ENCODE results near the gene OTOS. TPM values are rescaled to one million over a fixed set of nuclear protein-coding genes. Genes with fewer than 3 reads are reported as not detected.
A peak's percentile ranks its signal among the peaks of the same experiment; 100 is the strongest.

Gene OTOS
- total RNA-seq, 2 donors from 2014 or later: not detected

GRCh38 chr2:240155745-240156390 lies 15.4 kb upstream of the OTOS start:
- DNase-seq: no peak
- intact Hi-C loops (cut with DNase I): no loop called here
- no peak for ATAC-seq

- no peak for DNase-seq
- no peak for ATAC-seq
- intact Hi-C loops (cut with DNase I): no loop called here
Observed at GRCh38 chr2:240155048-240155744, 14.7 kb upstream of the OTOS start.

GRCh38 chr2:240154606-240155005 lies 14.1 kb upstream of the OTOS start:
- ATAC-seq (no peak), DNase-seq (no peak)
- intact Hi-C loops (cut with DNase I): no loop called here

- DNase-seq: no peak
- no peak for ATAC-seq
- intact Hi-C loops (cut with DNase I): no loop called here
Observed at GRCh38 chr2:240153418-240153817, 13.0 kb upstream of the OTOS start.

GRCh38 chr2:240151477-240152031 lies 11.1 kb upstream of the OTOS start:
- intact Hi-C loops (cut with DNase I): no loop called here
- peak; percentile 30 for ATAC-seq
- DNase-seq: peak; percentile 15

GRCh38 chr2:240149943-240150784 lies 9.7 kb upstream of the OTOS start:
- intact Hi-C loops (cut with DNase I): no loop called here
- ATAC-seq (peak; percentile 27 to 55), DNase-seq (no peak)

GRCh38 chr2:240147911-240148587 lies 7.6 kb upstream of the OTOS start:
- intact Hi-C loops (cut with DNase I): no loop called here
- DNase-seq (no peak), ATAC-seq (no peak)

- no peak for ATAC-seq
- intact Hi-C loops (cut with DNase I): no loop called here
- no peak for DNase-seq
Observed at GRCh38 chr2:240147382-240147781, 6.9 kb upstream of the OTOS start.

GRCh38 chr2:240146627-240147278 lies 6.3 kb upstream of the OTOS start:
- ATAC-seq (no peak), DNase-seq (no peak)
- intact Hi-C loops (cut with DNase I): no loop called here

GRCh38 chr2:240146141-240146561 lies 5.7 kb upstream of the OTOS start:
- DNase-seq: no peak
- ATAC-seq: no peak
- intact Hi-C loops (cut with DNase I): no loop called here

- intact Hi-C loops (cut with DNase I): no loop called here
- no peak for ATAC-seq
- no peak for DNase-seq
Observed at GRCh38 chr2:240145461-240145860, 5.0 kb upstream of the OTOS start.

- ATAC-seq (no peak), DNase-seq (no peak)
- intact Hi-C loops (cut with DNase I): loop anchor here in 1 of 2 donors (5.0 kb wide), 1 partner anchor 87 kb away; no protein-coding TSS in a partner anchor
Observed at GRCh38 chr2:240144649-240145261, 4.3 kb upstream of the OTOS start.

- peak; percentile 85 to 90 for ATAC-seq
- peak; percentile 73 for DNase-seq
- intact Hi-C loops (cut with DNase I): loop anchor here (2.0 to 5.0 kb wide), 2 partner anchors 83 to 87 kb away; no protein-coding TSS in a partner anchor
Observed at GRCh38 chr2:240143801-240144648, 3.6 kb upstream of the OTOS start.

GRCh38 chr2:240143276-240143675 lies 2.8 kb upstream of the OTOS start:
- intact Hi-C loops (cut with DNase I): loop anchor here (2.0 to 5.0 kb wide), 2 partner anchors 82 to 86 kb away; no protein-coding TSS in a partner anchor
- no peak for ATAC-seq
- peak; percentile 7 for DNase-seq

GRCh38 chr2:240142859-240143258 lies 2.4 kb upstream of the OTOS start:
- DNase-seq: peak; percentile 11
- no peak for ATAC-seq
- intact Hi-C loops (cut with DNase I): loop anchor here (2.0 to 5.0 kb wide), 2 partner anchors 82 to 86 kb away; no protein-coding TSS in a partner anchor

GRCh38 chr2:240142256-240142775 lies 1.9 kb upstream of the OTOS start:
- peak; percentile 15 for DNase-seq
- intact Hi-C loops (cut with DNase I): loop anchor here (2.0 to 5.0 kb wide), 2 partner anchors 82 to 85 kb away; no protein-coding TSS in a partner anchor
- no peak for ATAC-seq

- peak; percentile 11 for DNase-seq
- no peak for ATAC-seq
- intact Hi-C loops (cut with DNase I): loop anchor here (2.0 to 5.0 kb wide), 2 partner anchors 81 to 84 kb away; no protein-coding TSS in a partner anchor
Observed at GRCh38 chr2:240141736-240142135, 1.3 kb upstream of the OTOS start.

Measured in left cardiac atrium (tissue), 4 donors.